ENCODE data around the gene EFNA1.

GRCh38 chr1:155086128-155086741, 41.4 kb upstream of the EFNA1 start:
- TF ChIP-seq CTCF (IDR thresholded peaks at IDR 0.05) (peak; percentile 95 to 99 (median 96)), POLR2A (IDR thresholded peaks at IDR 0.05) (no peak)

All from heart left ventricle (tissue), 13 donors.